ENCODE measurements around the gene TP53TG5. TPM values are rescaled to one million over a fixed set of nuclear protein-coding genes. Genes with fewer than 3 reads are reported as not detected.

Gene TP53TG5
- total and polyA plus RNA-seq, 2 of the 8 experiments (the other 6 are each of a cell fraction or from before 2014, with no cell fraction given): not detected

DNA sequence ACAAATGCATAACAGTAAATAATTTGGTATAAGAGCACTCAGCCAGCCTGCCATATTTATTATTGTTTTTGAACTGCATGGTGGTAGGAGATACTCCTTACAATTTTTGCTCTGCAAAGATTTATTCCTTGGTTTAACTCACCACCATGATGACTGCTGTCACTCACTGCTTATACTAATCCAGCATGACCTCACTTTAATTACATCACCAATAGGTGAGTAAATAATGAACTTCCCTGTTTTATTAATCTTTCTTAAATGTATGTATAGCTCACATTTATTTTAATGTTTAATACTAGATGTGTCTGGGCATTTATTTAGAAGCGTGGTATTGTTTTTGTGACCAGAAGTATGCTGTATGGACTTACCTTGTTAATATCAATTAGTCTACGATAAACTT is 12.8 kb upstream of the TP53TG5 start:
- 87% methylated on average over 2 of the region's 2 CpGs; no CpG with 5 or more reads in 1 of the 2 experiments for WGBS, 2 experiments (ENCODE audit: extremely low coverage in 1 of 2, insufficient coverage in 1 of 2, insufficient read length in 1 of 2, insufficient replicate concordance in 2 of 2, low coverage in 1 of 2, low lambda C conversion rate in 2 of 2, missing lambda C conversion rate in 1 of 2)
- H3K36me3 ChIP-seq (ENCODE audit: control insufficient read depth in 2 of 4, insufficient read depth in 4 of 4, low read length in 3 of 4): no peaks in the 10 kb centered on the region
- no peak for TF ChIP-seq SUZ12 (IDR thresholded peaks at IDR 0.05; ENCODE audit: low read length)
- TF ChIP-seq MAFK (IDR thresholded peaks at IDR 0.05; ENCODE audit: low read depth, low read length): no peak
- TF ChIP-seq GTF2F1 (IDR thresholded peaks at IDR 0.05; ENCODE audit: borderline replicate concordance, low read depth, low read length): no peak
- TF ChIP-seq NRF1 (IDR thresholded peaks at IDR 0.05; ENCODE audit: low read depth, low read length): no peak
- no peak for TF ChIP-seq CREB1 (IDR thresholded peaks at IDR 0.05)
- no peak for TF ChIP-seq EGR1 (IDR thresholded peaks at IDR 0.05; ENCODE audit: borderline replicate concordance, low read depth, low read length)
- TF ChIP-seq KDM5A (IDR thresholded peaks at IDR 0.05; ENCODE audit: low read length): no peak
- no peak for TF ChIP-seq SP2 (IDR thresholded peaks at IDR 0.05; ENCODE audit: low read length)
- TF ChIP-seq, protein P1, sequence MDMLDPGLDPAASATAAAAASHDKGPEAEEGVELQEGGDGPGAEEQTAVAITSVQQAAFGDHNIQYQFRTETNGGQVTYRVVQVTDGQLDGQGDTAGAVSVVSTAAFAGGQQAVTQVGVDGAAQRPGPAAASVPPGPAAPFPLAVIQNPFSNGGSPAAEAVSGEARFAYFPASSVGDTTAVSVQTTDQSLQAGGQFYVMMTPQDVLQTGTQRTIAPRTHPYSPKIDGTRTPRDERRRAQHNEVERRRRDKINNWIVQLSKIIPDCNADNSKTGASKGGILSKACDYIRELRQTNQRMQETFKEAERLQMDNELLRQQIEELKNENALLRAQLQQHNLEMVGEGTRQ (IDR thresholded peaks at IDR 0.05; ENCODE audit: low read length): no peak
- no peak for TF ChIP-seq HDAC6 (IDR thresholded peaks at IDR 0.05; ENCODE audit: low read depth, low read length)
- TF ChIP-seq GABPA (IDR thresholded peaks at IDR 0.05; ENCODE audit: borderline replicate concordance, insufficient read depth, low read length): no peak
- TF ChIP-seq, protein P2, sequence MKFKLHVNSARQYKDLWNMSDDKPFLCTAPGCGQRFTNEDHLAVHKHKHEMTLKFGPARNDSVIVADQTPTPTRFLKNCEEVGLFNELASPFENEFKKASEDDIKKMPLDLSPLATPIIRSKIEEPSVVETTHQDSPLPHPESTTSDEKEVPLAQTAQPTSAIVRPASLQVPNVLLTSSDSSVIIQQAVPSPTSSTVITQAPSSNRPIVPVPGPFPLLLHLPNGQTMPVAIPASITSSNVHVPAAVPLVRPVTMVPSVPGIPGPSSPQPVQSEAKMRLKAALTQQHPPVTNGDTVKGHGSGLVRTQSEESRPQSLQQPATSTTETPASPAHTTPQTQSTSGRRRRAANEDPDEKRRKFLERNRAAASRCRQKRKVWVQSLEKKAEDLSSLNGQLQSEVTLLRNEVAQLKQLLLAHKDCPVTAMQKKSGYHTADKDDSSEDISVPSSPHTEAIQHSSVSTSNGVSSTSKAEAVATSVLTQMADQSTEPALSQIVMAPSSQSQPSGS (IDR thresholded peaks at IDR 0.05; ENCODE audit: low read length): no peak

More for the DNA sequence above, 12.8 kb upstream of the TP53TG5 start:
- H2AFZ ChIP-seq (ENCODE audit: low read length): no peak overlapping the region
- CTCF ChIA-PET (ENCODE audit: partially characterized antibody): interaction anchor here (0.6 to 2.8 kb wide), 4 partner anchors 18 to 72 kb away, joined by 3 to 25 read pairs (median 4); no protein-coding TSS in a partner anchor
- H3K4me1 ChIP-seq (replicated peaks in 1 of 4; ENCODE audit: control insufficient read depth in 3 of 4, insufficient read depth in 4 of 4, low read length in 3 of 4): no peaks in the 10 kb centered on the region
- no peaks in the 10 kb centered on the region for H3K27me3 ChIP-seq (replicated peaks in 1 of 4; ENCODE audit: control insufficient read depth in 3 of 4, extremely low read depth in 1 of 4, insufficient read depth in 3 of 4, low read length in 3 of 4)
- no peak overlapping the region for H3K56ac ChIP-seq (replicated peaks; ENCODE audit: insufficient read length, low read depth, low read length)
- no peak overlapping the region for H4K91ac ChIP-seq (replicated peaks; ENCODE audit: insufficient read length, low read length)
- H2BK120ac ChIP-seq (replicated peaks; ENCODE audit: low read depth, low read length): no peak overlapping the region
- no peak for FAIRE-seq
- H2BK5ac ChIP-seq (ENCODE audit: low read depth, low read length): no peak overlapping the region
- H3K14ac ChIP-seq (ENCODE audit: insufficient read length): no peak overlapping the region
- no peak overlapping the region for H2BK15ac ChIP-seq (ENCODE audit: low read length)
- H2BK12ac ChIP-seq (ENCODE audit: low read depth, low read length): no peak overlapping the region
- no peak overlapping the region for H3K9ac ChIP-seq (replicated peaks in 1 of 4; ENCODE audit: extremely low read depth in 1 of 4, low read depth in 3 of 4, low read length in 3 of 4)
- POLR2A ChIA-PET (ENCODE audit: partially characterized antibody): no interaction called here
- no peak overlapping the region for H2AK5ac ChIP-seq (ENCODE audit: low read depth, low read length)
- no peaks in the 10 kb centered on the region for H4K20me1 ChIP-seq (replicated peaks in 1 of 2; ENCODE audit: control insufficient read depth in 1 of 2, insufficient read depth in 2 of 2, low read length in 2 of 2)
- no peak overlapping the region for H3K4ac ChIP-seq (replicated peaks; ENCODE audit: insufficient read length, low read depth, low read length)
- no peaks in the 10 kb centered on the region for H3K23me2 ChIP-seq (ENCODE audit: low read depth, low read length)
- no peaks in the 10 kb centered on the region for H3K79me2 ChIP-seq (ENCODE audit: control insufficient read depth in 1 of 2, insufficient read depth in 2 of 2, low read length in 2 of 2)
- H4K5ac ChIP-seq (ENCODE audit: insufficient read length, low read depth, low read length): no peak overlapping the region
- no peaks in the 10 kb centered on the region for H3K79me1 ChIP-seq (ENCODE audit: low read depth, low read length)
- H3K18ac ChIP-seq (ENCODE audit: extremely low read depth, low read length): no peak overlapping the region
- H3K9me3 ChIP-seq (ENCODE audit: insufficient read depth in 2 of 2, low read depth in 1 of 2, low read length in 1 of 2): no peaks in the 10 kb centered on the region
- no peak for DNase-seq (ENCODE audit: low read depth in 1 of 2, low spot score in 2 of 2)
- H3K27ac ChIP-seq (ENCODE audit: low read depth, low read length): no peak overlapping the region
- H3K23ac ChIP-seq (ENCODE audit: insufficient read length): no peak overlapping the region
- H3K4me2 ChIP-seq (ENCODE audit: insufficient read depth in 1 of 2, low read depth in 2 of 2, low read length in 2 of 2): no peak overlapping the region
- no peak overlapping the region for H2BK20ac ChIP-seq (ENCODE audit: low read length)
- no peak overlapping the region for H3K4me3 ChIP-seq (ENCODE audit: extremely low read depth in 1 of 4, insufficient read depth in 2 of 4, low read depth in 3 of 4, low read length in 4 of 4)
- no peak overlapping the region for H4K8ac ChIP-seq (ENCODE audit: extremely low read depth, insufficient read depth, low read length)

All from H1 (cell line).